ENCODE data around the gene FAM50A. TPM values are rescaled to one million over a fixed set of nuclear protein-coding genes. Genes with fewer than 3 reads are reported as not detected.

The FAM50A gene
- total RNA-seq, 4 donors from 2014 or later: 37.3 to 104 (median 78.3) TPM

DNA sequence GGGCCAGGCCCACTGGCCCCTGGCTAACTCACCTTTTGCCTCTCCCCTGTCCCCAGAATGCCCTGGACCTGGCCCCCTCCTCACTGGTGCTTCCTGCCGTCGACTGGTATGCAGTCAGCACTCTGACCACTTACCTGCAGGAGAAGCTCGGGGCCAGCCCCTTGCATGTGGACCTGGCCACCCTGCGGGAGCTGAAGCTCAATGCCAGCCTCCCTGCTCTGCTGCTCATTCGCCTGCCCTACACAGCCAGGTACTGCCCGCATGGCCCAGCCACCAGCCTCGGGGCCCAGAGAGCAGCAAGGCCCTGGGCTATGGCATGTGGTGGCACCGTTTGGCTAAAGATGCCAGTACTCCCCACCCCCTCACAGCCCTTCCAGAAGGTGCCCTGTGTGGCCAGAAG, 11.7 kb upstream of the FAM50A start:
- TF ChIP-seq, protein P1, sequence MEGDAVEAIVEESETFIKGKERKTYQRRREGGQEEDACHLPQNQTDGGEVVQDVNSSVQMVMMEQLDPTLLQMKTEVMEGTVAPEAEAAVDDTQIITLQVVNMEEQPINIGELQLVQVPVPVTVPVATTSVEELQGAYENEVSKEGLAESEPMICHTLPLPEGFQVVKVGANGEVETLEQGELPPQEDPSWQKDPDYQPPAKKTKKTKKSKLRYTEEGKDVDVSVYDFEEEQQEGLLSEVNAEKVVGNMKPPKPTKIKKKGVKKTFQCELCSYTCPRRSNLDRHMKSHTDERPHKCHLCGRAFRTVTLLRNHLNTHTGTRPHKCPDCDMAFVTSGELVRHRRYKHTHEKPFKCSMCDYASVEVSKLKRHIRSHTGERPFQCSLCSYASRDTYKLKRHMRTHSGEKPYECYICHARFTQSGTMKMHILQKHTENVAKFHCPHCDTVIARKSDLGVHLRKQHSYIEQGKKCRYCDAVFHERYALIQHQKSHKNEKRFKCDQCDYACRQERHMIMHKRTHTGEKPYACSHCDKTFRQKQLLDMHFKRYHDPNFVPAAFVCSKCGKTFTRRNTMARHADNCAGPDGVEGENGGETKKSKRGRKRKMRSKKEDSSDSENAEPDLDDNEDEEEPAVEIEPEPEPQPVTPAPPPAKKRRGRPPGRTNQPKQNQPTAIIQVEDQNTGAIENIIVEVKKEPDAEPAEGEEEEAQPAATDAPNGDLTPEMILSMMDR (IDR thresholded peaks at IDR 0.05; ENCODE audit: low read depth): no peak

DNA sequence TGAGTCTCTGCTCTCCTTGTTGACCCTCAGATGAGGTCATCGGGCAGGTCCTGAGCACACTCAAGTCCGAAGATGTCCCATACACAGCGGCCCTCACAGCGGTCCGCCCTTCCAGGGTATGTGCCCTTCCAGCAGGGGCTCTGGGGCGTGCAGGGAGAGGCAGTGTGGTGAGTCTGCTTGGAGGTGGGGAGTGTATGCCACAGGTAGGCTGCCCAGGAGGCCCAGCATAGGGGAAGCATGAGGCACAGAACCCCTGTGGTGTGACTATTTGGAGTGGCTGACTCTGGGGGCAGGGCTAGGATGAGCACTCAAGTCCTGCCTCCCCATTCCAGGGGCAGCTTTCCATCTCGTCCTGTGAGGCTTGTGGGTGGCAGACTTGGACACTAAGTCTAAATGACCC, 10.3 kb upstream of the FAM50A start:
- TF ChIP-seq, protein P1 (IDR thresholded peaks at IDR 0.05; ENCODE audit: low read depth): no peak

DNA sequence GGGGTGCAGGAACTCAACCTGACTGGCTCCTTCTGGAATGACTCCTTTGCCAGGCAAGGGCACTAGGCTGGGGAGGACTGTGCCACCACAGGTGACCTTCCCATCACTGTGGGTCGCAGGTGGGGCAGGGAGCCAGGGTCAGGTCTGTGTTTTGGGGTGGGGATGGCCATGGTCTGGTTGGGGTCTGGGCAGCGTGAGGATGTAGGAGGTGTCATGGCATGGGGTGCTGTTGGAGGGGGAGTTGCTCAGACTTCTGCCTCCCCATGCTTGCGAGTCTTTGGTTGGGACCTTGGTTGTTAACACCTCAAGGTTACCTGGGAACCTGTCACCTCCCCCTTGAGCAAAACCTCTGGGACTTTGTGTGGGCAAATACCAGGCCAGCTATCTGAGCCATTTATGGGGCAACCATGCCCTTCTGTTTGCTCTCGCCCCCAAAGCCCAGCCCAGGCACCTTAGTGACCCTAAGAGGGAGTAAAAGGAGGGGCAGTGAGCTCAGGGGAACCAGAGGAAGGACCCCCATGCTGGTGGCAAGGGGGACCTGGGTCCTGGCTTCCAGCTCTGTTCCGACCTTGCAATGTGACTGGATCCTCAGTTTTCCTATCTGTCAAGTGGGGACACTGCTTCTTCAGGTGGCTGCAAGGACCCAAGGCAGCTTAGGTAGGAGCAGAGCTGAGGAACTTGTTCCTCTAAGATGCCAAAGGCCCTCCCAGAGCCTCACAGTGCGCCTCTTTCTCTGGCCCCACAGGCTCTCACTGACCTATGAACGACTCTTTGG, 9.4 kb upstream of the FAM50A start:
- TF ChIP-seq, protein P1 (IDR thresholded peaks at IDR 0.05; ENCODE audit: low read depth): no peak

DNA sequence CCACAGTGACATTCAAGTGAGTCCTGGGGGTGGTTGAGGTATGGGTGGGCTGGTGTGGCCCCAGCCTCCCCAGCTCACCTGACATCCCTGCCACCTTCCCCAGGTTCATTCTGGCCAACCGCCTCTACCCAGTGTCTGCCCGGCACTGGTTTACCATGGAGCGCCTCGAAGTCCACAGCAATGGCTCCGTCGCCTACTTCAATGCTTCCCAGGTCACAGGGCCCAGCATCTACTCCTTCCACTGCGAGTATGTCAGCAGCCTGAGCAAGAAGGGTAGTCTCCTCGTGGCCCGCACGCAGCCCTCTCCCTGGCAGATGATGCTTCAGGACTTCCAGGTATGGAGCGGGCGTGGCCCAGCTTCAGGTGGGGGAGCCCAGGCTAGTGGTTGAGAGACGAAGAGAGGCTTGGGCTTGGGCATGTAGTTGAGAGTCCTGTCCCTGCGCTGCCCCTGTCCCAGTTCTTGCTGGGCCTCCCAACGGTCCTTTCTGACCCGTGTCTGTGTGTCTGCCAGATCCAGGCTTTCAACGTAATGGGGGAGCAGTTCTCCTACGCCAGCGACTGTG, 8.7 kb upstream of the FAM50A start:
- TF ChIP-seq, protein P1 (IDR thresholded peaks at IDR 0.05; ENCODE audit: low read depth): no peak

DNA sequence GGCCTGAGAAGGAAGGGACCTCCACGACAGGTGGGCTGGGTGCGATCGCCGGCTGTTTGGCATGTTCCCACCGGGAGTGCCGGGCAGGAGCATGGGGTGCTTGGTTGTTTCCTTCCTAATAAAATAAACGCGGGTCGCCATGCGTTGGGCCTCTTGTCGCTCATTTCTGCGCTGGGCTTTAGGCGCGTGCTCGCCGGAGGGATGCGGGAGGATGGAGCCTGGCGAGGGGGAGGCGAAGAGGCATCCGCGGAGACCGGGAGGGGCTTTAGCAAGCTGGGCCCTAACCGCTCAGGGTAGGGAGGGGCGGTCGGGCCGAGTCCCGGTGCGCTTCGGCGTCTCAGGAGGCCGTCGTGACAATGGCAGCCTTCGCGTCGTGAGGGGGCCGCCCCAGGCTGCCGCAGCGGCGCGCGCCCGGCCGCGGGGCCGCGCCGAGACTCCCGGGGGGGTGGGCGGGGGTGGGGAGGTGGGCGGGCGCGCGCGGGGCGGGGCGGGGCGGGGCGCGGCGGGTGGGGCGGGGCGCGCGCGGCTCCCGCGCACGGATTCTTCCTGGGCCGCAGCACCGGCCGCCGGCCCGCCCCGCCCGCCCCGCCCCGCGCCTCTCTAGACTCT, 7.5 kb upstream of the FAM50A start:
- TF ChIP-seq, protein P1 (IDR thresholded peaks at IDR 0.05; ENCODE audit: low read depth): no peak

DNA sequence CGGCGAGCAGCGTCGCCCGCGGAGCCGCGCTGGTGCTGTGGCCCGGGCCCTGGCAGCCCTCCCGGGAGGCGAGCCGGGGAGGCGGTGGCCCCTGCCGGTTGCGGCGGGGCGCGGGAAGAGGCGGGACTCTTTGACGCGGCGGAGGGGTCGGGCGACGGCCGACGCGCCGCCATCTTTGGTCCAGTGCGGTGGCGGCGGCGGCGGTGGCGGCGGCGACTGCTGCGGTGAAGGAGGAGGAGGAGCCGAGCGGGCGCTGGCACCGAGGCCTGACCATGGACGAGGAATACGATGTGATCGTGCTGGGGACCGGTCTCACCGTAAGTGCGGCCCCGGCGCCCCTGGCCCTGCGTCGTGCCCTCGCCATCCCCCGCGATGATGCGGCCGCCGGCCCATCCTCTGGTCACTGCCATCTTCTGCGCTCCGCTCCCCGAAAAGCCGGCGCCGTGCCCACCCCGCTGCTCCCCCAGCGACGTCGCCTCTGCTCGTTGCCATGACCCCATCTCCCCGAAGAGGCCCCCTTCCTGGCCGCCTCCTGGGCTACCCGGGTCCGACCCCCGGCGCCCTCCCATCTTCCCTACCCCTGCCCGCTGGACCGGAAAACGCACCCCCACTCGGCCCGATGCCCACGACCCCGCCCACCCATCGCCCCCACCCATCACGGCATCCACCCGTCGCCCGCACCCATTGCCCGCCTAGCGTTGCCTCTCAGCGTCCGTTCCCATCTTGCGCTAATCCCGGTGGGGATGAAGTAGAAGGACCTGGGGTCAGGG, 6.8 kb upstream of the FAM50A start, which contains the start of gene GDI1:
Gene GDI1 (plus strand): TSS at position 172 of the 770 bp plus-strand sequence. CDS start 101 bp downstream, at position 273.
- TF ChIP-seq, protein P1 (IDR thresholded peaks at IDR 0.05; ENCODE audit: low read depth): no peak
